HEK293 (cell line): ENCODE results near the gene SALL1.
A peak's percentile ranks its signal among the peaks of the same experiment; 100 is the strongest.

Experiments used
- CTCF ChIA-PET: fragments of 350-600 bp; formaldehyde crosslinking; extraction: SDS; loops from one replicate; lab custom pipeline; 2021; ENCODE audit warnings: antibody characterized with exemption; lab: Yijun Ruan, JAX
- POLR2A ChIA-PET: fragments of 300-600 bp; formaldehyde crosslinking; extraction: SDS; loops from one replicate; lab custom pipeline; 2020; ENCODE audit warnings: antibody characterized with exemption, inconsistent platforms; lab: Yijun Ruan, JAX
- H3K27ac ChIP-seq: fragments of 200-500 bp; sonication (Bioruptor generic); 2 replicates; pipeline ENCODE4 v1.5.1; 2014; ENCODE audit warnings: low read depth, low read length, control low read depth, inconsistent platforms; ENCODE audit errors: extremely low read depth
- H3K36me3 ChIP-seq, 2 experiments: fragments of 200-500 bp in 1 of 2; sonication (Bioruptor generic) in 1 of 2; 1 replicate in 1 of 2; 2 replicates in 1 of 2; pipeline ENCODE4 v1.5.1; 2014 to 2017; ENCODE audit warnings: inconsistent platforms in 2 of 2, low read length in 2 of 2; ENCODE audit not compliant: control insufficient read depth in 2 of 2, insufficient read depth in 1 of 2
- H3K4me1 ChIP-seq: fragments of 200-500 bp; sonication (Bioruptor generic); 2 replicates; pipeline ENCODE4 v1.5.1; 2014; ENCODE audit warnings: mild to moderate bottlenecking, low read length, inconsistent platforms; ENCODE audit not compliant: control insufficient read depth, insufficient read depth
- H3K4me3 ChIP-seq: 2 replicates; pipeline ENCODE4 v1.5.1; 2011; ENCODE audit warnings: low read depth, mild to moderate bottlenecking, control low read depth, low read length, moderate library complexity
- H3K9me3 ChIP-seq: fragments of 200-500 bp; sonication (Bioruptor generic); 2 replicates; pipeline ENCODE4 v1.5.1; 2014; ENCODE audit warnings: low read depth, low read length, inconsistent platforms; ENCODE audit not compliant: control insufficient read depth, insufficient read depth
- FEZF1 ChIP-seq: fragments of 450-650 bp; formaldehyde crosslinking; IDR thresholded peaks from 2 replicates; pipeline ENCODE4 v1.5.1; 2016; ENCODE audit warnings: missing biosample characterization, missing genetic modification characterization
- IKZF3 ChIP-seq: fragments of 450-650 bp; IDR thresholded peaks from 2 replicates; pipeline ENCODE4 v1.5.0; 2018; ENCODE audit warnings: missing biosample characterization, mild to moderate bottlenecking, missing genetic modification characterization, moderate library complexity
- KLF8 ChIP-seq: fragments of 450-650 bp; formaldehyde crosslinking; IDR thresholded peaks from 2 replicates; pipeline ENCODE4 v1.5.1; 2016; ENCODE audit warnings: missing biosample characterization, missing genetic modification characterization
- OSR2 ChIP-seq: fragments of 450-650 bp; formaldehyde crosslinking; IDR thresholded peaks from 2 replicates; pipeline ENCODE4 v1.5.1; 2016; ENCODE audit warnings: missing biosample characterization, missing genetic modification characterization
- PRDM1 ChIP-seq: fragments of 450-650 bp; formaldehyde crosslinking; IDR thresholded peaks from 2 replicates; pipeline ENCODE4; 2016; ENCODE audit warnings: missing biosample characterization, missing genetic modification characterization
- PRDM10 ChIP-seq: fragments of 450-650 bp; formaldehyde crosslinking; IDR thresholded peaks from 2 replicates; pipeline ENCODE4 v1.5.1; 2016; ENCODE audit warnings: missing biosample characterization, missing genetic modification characterization
- SP2 ChIP-seq: fragments of 450-650 bp; formaldehyde crosslinking; IDR thresholded peaks from 2 replicates; pipeline ENCODE4 v1.5.1; 2016; ENCODE audit warnings: missing biosample characterization, missing genetic modification characterization
- TRIM28 ChIP-seq: IDR thresholded peaks from 2 replicates; pipeline ENCODE4 v1.6.1; 2011; ENCODE audit warnings: low read length, control low read depth, borderline replicate concordance
- ZBTB48 ChIP-seq: fragments of 450-650 bp; formaldehyde crosslinking; IDR thresholded peaks from 2 replicates; pipeline ENCODE4 v1.5.1; 2016; ENCODE audit warnings: missing biosample characterization, missing genetic modification characterization
- ZNF121 ChIP-seq: fragments of 450-650 bp; formaldehyde crosslinking; IDR thresholded peaks from 2 replicates; pipeline ENCODE4 v1.5.1; 2016; ENCODE audit warnings: missing biosample characterization, missing genetic modification characterization
- ZNF266 ChIP-seq: fragments of 450-650 bp; formaldehyde crosslinking; IDR thresholded peaks from 2 replicates; pipeline ENCODE4 v1.5.1; 2016; ENCODE audit warnings: missing biosample characterization, missing genetic modification characterization, low read depth
- ZNF404 ChIP-seq: fragments of 450-650 bp; formaldehyde crosslinking; IDR thresholded peaks from 2 replicates; pipeline ENCODE4 v1.5.1; 2017; ENCODE audit warnings: missing biosample characterization, missing genetic modification characterization
- ZNF416 ChIP-seq: fragments of 450-650 bp; formaldehyde crosslinking; IDR thresholded peaks from 2 replicates; pipeline ENCODE4 v1.5.1; 2016; ENCODE audit warnings: missing biosample characterization, missing genetic modification characterization
- ZNF426 ChIP-seq: fragments of 450-650 bp; formaldehyde crosslinking; IDR thresholded peaks from 2 replicates; pipeline ENCODE4 v1.5.1; 2017; ENCODE audit warnings: missing biosample characterization, missing genetic modification characterization, mild to moderate bottlenecking, inconsistent platforms, moderate library complexity
- ZNF555 ChIP-seq: fragments of 450-650 bp; formaldehyde crosslinking; conservative IDR thresholded peaks from 2 replicates; pipeline ENCODE4 v1.5.1; 2017; ENCODE audit warnings: missing biosample characterization, mild to moderate bottlenecking, missing genetic modification characterization, inconsistent platforms
- ZNF561 ChIP-seq: fragments of 450-650 bp; IDR thresholded peaks from 2 replicates; pipeline ENCODE4 v1.5.1; 2018; ENCODE audit warnings: missing biosample characterization, missing genetic modification characterization, borderline replicate concordance
- ZNF654 ChIP-seq: fragments of 450-650 bp; formaldehyde crosslinking; IDR thresholded peaks from 2 replicates; pipeline ENCODE4 v1.5.1; 2016; ENCODE audit warnings: low read depth, missing biosample characterization, missing genetic modification characterization
- ZNF660 ChIP-seq: fragments of 450-650 bp; IDR thresholded peaks from 2 replicates; pipeline ENCODE4 v1.5.1; 2018; ENCODE audit warnings: missing biosample characterization, mild to moderate bottlenecking, missing genetic modification characterization
- ZNF843 ChIP-seq: fragments of 450-650 bp; formaldehyde crosslinking; IDR thresholded peaks from 2 replicates; pipeline ENCODE4 v1.5.1; 2016; ENCODE audit warnings: missing biosample characterization, missing genetic modification characterization
- ZXDB ChIP-seq: fragments of 450-650 bp; formaldehyde crosslinking; IDR thresholded peaks from 2 replicates; pipeline ENCODE4 v1.5.1; 2016; ENCODE audit warnings: missing biosample characterization, missing genetic modification characterization
- TF ChIP-seq, protein P1 (sequence below): fragments of 450-650 bp; formaldehyde crosslinking; IDR thresholded peaks from 2 replicates; pipeline ENCODE4 v1.5.1; 2017; ENCODE audit warnings: missing biosample characterization, missing genetic modification characterization
- TF ChIP-seq, protein P2 (sequence below): fragments of 450-650 bp; formaldehyde crosslinking; IDR thresholded peaks from 2 replicates; pipeline ENCODE4 v1.5.1; 2016; ENCODE audit warnings: missing biosample characterization, missing genetic modification characterization
- TF ChIP-seq, protein P3 (sequence below): fragments of 450-650 bp; formaldehyde crosslinking; IDR thresholded peaks from 2 replicates; pipeline ENCODE4 v1.5.1; 2017; ENCODE audit warnings: missing biosample characterization, missing genetic modification characterization

The SALL1 gene

DNA sequence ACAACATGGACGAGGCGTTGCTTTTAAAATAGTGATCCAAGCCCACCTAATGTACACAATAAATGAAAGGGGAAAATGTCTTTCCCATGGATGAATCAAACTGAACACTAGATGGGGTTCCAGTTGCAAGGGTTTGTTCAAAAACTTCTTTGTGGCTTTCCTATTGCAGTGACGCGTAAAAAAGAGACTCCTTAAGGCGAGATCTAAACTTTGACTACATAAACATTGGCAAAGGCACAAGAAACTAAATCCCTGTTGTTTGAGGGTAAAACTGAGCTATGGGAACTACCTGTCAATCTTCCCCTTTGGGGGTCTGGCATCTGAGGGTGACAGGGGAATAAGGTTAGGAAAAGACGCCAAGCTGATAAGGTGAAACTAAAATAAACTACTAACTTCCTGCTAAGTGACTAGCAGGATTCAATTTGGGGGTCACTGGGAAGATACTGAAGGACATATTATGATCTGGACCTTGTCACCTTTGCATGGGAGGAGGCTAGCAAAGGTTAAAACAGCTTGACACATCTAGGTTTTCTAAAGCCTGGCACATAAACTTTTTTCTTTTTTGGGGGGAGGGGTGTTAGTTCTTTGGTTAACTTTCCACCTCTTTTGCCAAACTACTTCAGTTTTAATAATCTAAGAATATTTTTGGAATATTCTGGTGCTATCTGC is 4.7 kb downstream of the SALL1 start:
- H3K4me3 ChIP-seq = no peak overlapping the region
- TF ChIP-seq, protein P1, sequence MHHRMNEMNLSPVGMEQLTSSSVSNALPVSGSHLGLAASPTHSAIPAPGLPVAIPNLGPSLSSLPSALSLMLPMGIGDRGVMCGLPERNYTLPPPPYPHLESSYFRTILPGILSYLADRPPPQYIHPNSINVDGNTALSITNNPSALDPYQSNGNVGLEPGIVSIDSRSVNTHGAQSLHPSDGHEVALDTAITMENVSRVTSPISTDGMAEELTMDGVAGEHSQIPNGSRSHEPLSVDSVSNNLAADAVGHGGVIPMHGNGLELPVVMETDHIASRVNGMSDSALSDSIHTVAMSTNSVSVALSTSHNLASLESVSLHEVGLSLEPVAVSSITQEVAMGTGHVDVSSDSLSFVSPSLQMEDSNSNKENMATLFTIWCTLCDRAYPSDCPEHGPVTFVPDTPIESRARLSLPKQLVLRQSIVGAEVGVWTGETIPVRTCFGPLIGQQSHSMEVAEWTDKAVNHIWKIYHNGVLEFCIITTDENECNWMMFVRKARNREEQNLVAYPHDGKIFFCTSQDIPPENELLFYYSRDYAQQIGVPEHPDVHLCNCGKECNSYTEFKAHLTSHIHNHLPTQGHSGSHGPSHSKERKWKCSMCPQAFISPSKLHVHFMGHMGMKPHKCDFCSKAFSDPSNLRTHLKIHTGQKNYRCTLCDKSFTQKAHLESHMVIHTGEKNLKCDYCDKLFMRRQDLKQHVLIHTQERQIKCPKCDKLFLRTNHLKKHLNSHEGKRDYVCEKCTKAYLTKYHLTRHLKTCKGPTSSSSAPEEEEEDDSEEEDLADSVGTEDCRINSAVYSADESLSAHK (tag by site-specific recombination) = 0 out of 2 replicates have a peak, but pooled peaks have one; percentile 12
- TF ChIP-seq, protein P2, sequence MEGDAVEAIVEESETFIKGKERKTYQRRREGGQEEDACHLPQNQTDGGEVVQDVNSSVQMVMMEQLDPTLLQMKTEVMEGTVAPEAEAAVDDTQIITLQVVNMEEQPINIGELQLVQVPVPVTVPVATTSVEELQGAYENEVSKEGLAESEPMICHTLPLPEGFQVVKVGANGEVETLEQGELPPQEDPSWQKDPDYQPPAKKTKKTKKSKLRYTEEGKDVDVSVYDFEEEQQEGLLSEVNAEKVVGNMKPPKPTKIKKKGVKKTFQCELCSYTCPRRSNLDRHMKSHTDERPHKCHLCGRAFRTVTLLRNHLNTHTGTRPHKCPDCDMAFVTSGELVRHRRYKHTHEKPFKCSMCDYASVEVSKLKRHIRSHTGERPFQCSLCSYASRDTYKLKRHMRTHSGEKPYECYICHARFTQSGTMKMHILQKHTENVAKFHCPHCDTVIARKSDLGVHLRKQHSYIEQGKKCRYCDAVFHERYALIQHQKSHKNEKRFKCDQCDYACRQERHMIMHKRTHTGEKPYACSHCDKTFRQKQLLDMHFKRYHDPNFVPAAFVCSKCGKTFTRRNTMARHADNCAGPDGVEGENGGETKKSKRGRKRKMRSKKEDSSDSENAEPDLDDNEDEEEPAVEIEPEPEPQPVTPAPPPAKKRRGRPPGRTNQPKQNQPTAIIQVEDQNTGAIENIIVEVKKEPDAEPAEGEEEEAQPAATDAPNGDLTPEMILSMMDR (tag by site-specific recombination) = 0 out of 2 replicates have a peak, but pooled peaks have one; percentile 25
- 0 out of 2 replicates have a peak, but pooled peaks have one; percentile 22 for TF ChIP-seq IKZF3
- TF ChIP-seq KLF8 = no peak
- peak; percentile 55; the same call in 1 of the 2 replicates for TF ChIP-seq OSR2 (tag by site-specific recombination)
- TF ChIP-seq FEZF1 (tag by site-specific recombination) = peak; percentile 82
- TF ChIP-seq TRIM28 = peak; percentile 54; the same call in 1 of the 2 replicates
- TF ChIP-seq ZBTB48 = no peak
- peak; percentile 23 for TF ChIP-seq ZNF654 (tag by site-specific recombination)
- TF ChIP-seq, protein P3, sequence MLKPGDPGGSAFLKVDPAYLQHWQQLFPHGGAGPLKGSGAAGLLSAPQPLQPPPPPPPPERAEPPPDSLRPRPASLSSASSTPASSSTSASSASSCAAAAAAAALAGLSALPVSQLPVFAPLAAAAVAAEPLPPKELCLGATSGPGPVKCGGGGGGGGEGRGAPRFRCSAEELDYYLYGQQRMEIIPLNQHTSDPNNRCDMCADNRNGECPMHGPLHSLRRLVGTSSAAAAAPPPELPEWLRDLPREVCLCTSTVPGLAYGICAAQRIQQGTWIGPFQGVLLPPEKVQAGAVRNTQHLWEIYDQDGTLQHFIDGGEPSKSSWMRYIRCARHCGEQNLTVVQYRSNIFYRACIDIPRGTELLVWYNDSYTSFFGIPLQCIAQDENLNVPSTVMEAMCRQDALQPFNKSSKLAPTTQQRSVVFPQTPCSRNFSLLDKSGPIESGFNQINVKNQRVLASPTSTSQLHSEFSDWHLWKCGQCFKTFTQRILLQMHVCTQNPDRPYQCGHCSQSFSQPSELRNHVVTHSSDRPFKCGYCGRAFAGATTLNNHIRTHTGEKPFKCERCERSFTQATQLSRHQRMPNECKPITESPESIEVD (tag by site-specific recombination) = peak; percentile 86
- TF ChIP-seq ZNF843 = peak; percentile 72; the same call in 1 of the 2 replicates
- TF ChIP-seq ZNF426 (tag by site-specific recombination) = no peak
- peak; percentile 17; the same call in 1 of the 2 replicates for TF ChIP-seq ZXDB (tag by site-specific recombination)
- TF ChIP-seq ZNF660 (tag by site-specific recombination) = peak; percentile 41; the same call in 1 of the 2 replicates
- no peak for TF ChIP-seq ZNF266 (tag by site-specific recombination)
- TF ChIP-seq SP2 (tag by site-specific recombination) = no peak
- peak; percentile 22; the same call in 1 of the 2 replicates for TF ChIP-seq PRDM1 (tag by site-specific recombination)
- no peak for TF ChIP-seq ZNF121 (tag by site-specific recombination)
- peak; percentile 67 for TF ChIP-seq ZNF561 (tag by site-specific recombination)
- TF ChIP-seq, all 188 proteins: peak for 13
- ChIA-PET CTCF (interaction anchor here (0.6 to 1.2 kb wide), 5 partner anchors 14 to 1908 kb away, joined by 3 to 4 read pairs (median 3); partner anchors contain the start of gene CHD9), POLR2A (no interaction called here)
- Histone ChIP-seq H3K36me3 (peaks cover 4 to 17% of the 10 kb centered on the region in 2 experiments; a peak in 1 of 3 replicates), H3K9me3 (no peaks in the 10 kb centered on the region), H3K4me1 (peaks cover 40% of the 10 kb centered on the region), H3K27ac (peak overlapping the region; percentile 46; the same call in 1 of the 2 replicates)

- Histone ChIP-seq H3K9me3 (no peaks in the 10 kb centered on the region), H3K36me3 (peaks cover 11 to 39% of the 10 kb centered on the region in 2 experiments; a peak in 2 of 3 replicates), H3K4me1 (peaks cover 40% of the 10 kb centered on the region), H3K27ac (no peak overlapping the region), H3K4me3 (no peak overlapping the region)
- CTCF ChIA-PET = no interaction called here
- POLR2A ChIA-PET = no interaction called here
- TF ChIP-seq, protein P3 (tag by site-specific recombination) = peak; percentile 90
- no peak for TF ChIP-seq ZNF404 (tag by site-specific recombination)
- no peak for TF ChIP-seq PRDM10 (tag by site-specific recombination)
- TF ChIP-seq ZNF555 = no peak
- no peak for TF ChIP-seq ZNF416
Measured at GRCh38 chr16:51144203-51144602, 6.9 kb downstream of the SALL1 start.
